ENCODE data around the gene LAMA4.

- TF ChIP-seq POLR2AphosphoS5 (IDR thresholded peaks at IDR 0.05; ENCODE audit: borderline replicate concordance, low read depth, low read length) (no peak), EZH2 (IDR thresholded peaks at IDR 0.05) (no peak)
Observed at GRCh38 chr6:112196306-112196705, 58.1 kb downstream of the LAMA4 start.

Measured in SK-N-MC (cell line).